ENCODE measurements around the gene UTP15.

UTP15 gene

DNA sequence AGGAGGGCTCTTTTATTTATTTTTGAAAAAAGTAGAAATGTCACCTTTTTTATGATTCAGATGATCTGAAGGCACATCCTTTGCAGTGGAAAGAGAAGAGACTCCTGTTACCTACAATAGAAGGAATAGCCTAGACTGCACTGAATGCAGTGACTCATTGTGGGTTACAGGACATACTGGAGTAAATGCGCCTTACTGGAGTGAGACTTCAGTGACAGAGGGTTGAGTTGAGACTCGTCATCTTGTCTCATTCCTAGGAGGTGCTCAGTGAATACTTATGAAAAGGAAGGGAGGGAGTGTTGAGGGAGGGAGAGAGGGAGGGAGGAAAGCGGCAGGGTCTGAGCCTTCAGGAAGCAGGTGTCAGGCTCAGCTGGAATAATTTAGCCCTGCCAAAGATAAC, 25.4 kb upstream of the UTP15 start:
- Histone ChIP-seq H3K9ac (no peak overlapping the region), H2AFZ (ENCODE audit: low read depth) (no peak overlapping the region), H3K4me3 (IDR thresholded peaks at IDR 0.05; ENCODE audit: insufficient read depth, low read depth, low read length) (no peak overlapping the region), H3K79me2 (ENCODE audit: insufficient read depth, low read depth) (no peaks in the 10 kb centered on the region), H4K20me1 (ENCODE audit: insufficient read depth) (no peaks in the 10 kb centered on the region), H3K27ac (no peak overlapping the region), H3K27me3 (ENCODE audit: insufficient read depth, low read depth) (no peaks in the 10 kb centered on the region), H3K4me2 (no peak overlapping the region), H3K36me3 (ENCODE audit: insufficient read depth) (no peaks in the 10 kb centered on the region), H3K4me1 (ENCODE audit: low read depth, poor library complexity, severe bottlenecking) (no peaks in the 10 kb centered on the region)
- no peak for TF ChIP-seq CTCF (conservative IDR thresholded peaks at IDR 0.05; ENCODE audit: low read depth, low read length)

GRCh38 chr5:73542020-73542419, 23.5 kb upstream of the UTP15 start:
- no peaks in the 10 kb centered on the region for H3K79me2 ChIP-seq (ENCODE audit: insufficient read depth, low read depth)
- TF ChIP-seq CTCF (conservative IDR thresholded peaks at IDR 0.05; ENCODE audit: low read depth, low read length), result no peak
- no peaks in the 10 kb centered on the region for H3K27me3 ChIP-seq (ENCODE audit: insufficient read depth, low read depth)
- no peak overlapping the region for H3K4me3 ChIP-seq (IDR thresholded peaks at IDR 0.05; ENCODE audit: insufficient read depth, low read depth, low read length)
- H3K9ac ChIP-seq, result no peak overlapping the region
- H3K4me2 ChIP-seq, result no peak overlapping the region
- no peak overlapping the region for H3K27ac ChIP-seq
- no peaks in the 10 kb centered on the region for H3K4me1 ChIP-seq (ENCODE audit: low read depth, poor library complexity, severe bottlenecking)
- no peaks in the 10 kb centered on the region for H4K20me1 ChIP-seq (ENCODE audit: insufficient read depth)
- H3K36me3 ChIP-seq (ENCODE audit: insufficient read depth), result no peaks in the 10 kb centered on the region
- H2AFZ ChIP-seq (ENCODE audit: low read depth), result no peak overlapping the region

DNA sequence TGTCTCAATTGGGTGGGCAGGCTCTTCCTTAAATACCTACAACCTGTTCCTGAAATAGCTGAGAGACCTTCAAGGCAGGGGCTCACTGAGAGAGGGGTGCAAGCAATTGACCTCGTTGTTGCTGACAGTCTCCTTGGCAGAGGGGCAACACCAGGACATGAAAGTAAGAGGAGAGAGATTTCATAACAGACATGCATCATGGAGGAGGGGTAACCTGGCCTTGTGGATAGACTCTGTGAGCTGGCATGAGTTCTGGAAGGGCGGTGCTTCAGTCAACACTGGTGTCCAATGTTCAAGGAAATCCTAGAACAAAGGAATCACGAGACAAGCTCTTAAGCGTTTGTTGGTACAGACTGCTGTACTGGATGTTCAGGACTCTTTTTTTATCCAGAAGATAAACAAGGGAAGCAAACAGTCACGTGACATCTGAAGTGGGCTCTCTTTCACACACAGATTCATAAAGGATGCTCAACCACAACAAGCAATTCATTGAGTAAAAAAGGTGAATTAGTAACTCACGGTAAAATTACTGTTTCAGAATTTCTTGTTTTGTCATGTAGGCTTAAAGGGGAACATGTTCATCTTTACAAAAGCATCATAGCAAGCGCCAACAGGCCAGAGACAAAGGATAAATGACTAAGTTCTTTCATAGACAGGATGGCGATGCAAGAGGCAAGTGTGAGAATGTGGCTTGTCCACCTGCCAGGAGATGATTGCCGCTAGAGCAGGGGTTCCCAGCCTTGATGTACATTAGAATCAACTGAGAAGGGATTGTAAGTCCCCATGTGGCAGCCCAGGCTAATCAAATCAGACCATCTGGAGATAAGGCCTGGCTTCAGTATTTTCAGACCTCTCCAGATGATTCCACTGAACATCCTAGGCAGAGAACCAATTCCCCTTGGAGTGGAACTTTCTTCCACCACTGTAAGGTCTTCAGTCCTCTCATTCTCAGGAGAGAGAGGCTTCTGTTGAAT, 20.8 kb upstream of the UTP15 start:
- Histone ChIP-seq H3K4me2 (no peak overlapping the region), H2AFZ (ENCODE audit: low read depth) (no peak overlapping the region), H3K79me2 (ENCODE audit: insufficient read depth, low read depth) (no peaks in the 10 kb centered on the region), H3K36me3 (ENCODE audit: insufficient read depth) (no peaks in the 10 kb centered on the region), H3K4me3 (IDR thresholded peaks at IDR 0.05; ENCODE audit: insufficient read depth, low read depth, low read length) (no peak overlapping the region), H3K9ac (no peak overlapping the region), H3K27me3 (ENCODE audit: insufficient read depth, low read depth) (no peaks in the 10 kb centered on the region), H4K20me1 (ENCODE audit: insufficient read depth) (no peaks in the 10 kb centered on the region), H3K4me1 (ENCODE audit: low read depth, poor library complexity, severe bottlenecking) (no peaks in the 10 kb centered on the region), H3K27ac (no peak overlapping the region)
- no peak for TF ChIP-seq CTCF (conservative IDR thresholded peaks at IDR 0.05; ENCODE audit: low read depth, low read length)

GRCh38 chr5:73545403-73545779, 20.2 kb upstream of the UTP15 start:
- Histone ChIP-seq H3K4me3 (IDR thresholded peaks at IDR 0.05; ENCODE audit: insufficient read depth, low read depth, low read length) (no peak overlapping the region), H4K20me1 (ENCODE audit: insufficient read depth) (no peaks in the 10 kb centered on the region), H3K4me1 (ENCODE audit: low read depth, poor library complexity, severe bottlenecking) (no peaks in the 10 kb centered on the region), H3K79me2 (ENCODE audit: insufficient read depth, low read depth) (no peaks in the 10 kb centered on the region), H3K36me3 (ENCODE audit: insufficient read depth) (no peaks in the 10 kb centered on the region), H3K27ac (no peak overlapping the region), H3K4me2 (no peak overlapping the region), H3K27me3 (ENCODE audit: insufficient read depth, low read depth) (no peaks in the 10 kb centered on the region), H3K9ac (no peak overlapping the region), H2AFZ (ENCODE audit: low read depth) (no peak overlapping the region)
- no peak for TF ChIP-seq CTCF (conservative IDR thresholded peaks at IDR 0.05; ENCODE audit: low read depth, low read length)

All from KMS-11 (cell line).